HG03439 (cell line): ENCODE data around the gene TMED4.
"Not testable (repeated sequence)": the region's sequence is repeated elsewhere in the genome, so short reads cannot be mapped to it uniquely, and the experiment has no call there.

Source experiments
- ATAC-seq: cut with Tn5 transposase; IDR thresholded peaks from one replicate; pipeline ENCODE4 v1.9.1; 2021; ENCODE audit warnings: mild to moderate bottlenecking, moderate library complexity; ENCODE audit not compliant: unreplicated experiment

The TMED4 gene

DNA sequence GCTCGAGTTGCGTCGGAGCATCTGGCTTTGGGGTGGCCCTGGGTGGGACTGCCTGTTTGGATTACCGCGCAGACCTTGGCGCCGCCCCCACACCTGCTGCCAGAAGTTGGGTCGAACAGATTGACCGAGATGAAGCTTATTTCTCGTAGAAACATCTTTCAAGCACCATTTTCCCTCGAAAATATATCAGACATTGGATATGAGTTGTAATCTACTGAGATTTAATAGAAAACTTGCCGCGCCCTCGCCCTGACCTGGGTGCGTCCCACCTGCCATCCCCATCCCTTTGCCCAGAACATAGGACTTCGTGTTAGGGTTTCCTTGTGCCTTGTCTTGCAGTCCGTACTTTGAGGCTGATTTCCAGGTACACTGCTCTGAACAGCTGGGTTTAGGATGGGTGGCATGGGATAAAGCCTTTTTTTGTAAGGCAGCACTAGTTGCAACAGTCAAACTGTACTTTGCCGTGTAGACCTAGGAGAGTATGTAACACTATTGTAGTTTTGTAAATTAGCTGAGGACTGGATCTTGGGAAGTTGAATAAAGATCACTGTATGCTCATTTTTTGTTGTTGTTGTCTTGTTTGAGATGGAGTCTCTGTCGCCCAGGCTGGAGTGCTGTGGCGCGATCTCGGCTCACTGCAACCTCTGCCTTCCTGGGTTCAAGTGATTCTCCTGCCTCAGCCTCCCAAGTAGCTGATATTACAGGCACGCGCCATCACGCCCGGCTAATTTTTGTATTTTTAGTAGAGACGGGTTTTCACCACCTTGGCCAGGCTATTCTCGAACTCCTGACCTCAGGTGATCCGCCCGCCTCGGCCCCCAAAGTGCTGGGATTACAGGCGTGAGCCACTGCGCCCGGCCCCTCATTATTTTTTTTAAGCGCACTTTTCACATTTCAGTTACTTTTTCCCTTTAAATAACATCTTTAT lies 25.4 kb upstream of the TMED4 start:
- ATAC-seq = no peak

DNA sequence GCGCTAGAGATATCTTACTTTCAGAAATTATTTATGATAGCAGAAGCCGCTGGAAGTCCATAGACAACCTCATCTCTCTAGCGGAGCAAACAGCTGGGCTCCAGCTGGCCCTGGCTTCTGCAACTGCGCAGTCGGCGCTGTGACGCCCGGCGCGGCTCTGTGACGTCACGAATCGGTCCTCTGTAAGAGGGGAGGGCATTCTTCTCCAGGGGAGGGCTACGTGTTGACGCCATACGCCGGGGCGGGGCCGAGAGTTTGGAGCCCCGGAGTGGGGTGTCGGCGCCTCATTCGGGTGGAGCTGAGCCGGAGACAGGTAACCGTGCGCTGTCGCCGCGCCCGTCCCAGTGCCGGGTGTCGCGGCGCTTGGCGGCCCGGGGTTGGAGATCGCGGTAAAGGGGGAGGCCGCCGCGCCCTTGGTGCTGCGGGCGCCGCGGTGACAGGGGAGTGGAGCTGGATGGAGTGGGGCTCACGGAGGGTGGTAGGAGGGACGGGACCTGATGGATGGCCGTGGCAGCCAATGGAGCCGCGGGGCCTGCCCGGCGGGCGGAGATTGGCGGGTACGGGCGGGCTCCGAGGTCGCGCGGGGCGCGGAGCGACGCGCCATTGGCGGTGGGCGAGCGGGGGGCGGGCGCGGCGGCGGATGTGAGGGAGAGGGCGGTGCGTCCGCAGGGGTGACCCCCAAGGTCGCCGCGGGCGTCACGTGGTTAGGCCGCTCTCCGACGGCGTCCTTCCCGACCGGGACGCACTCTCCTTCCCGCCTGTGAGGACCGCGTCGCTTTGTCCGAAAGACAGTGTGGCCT lies 24.5 kb upstream of the TMED4 start, which contains the start of gene OGDH:
TSS of gene OGDH (plus strand) at position 287 of the 800 bp plus-strand sequence. CDS start 17,717 bp downstream, outside the sequence.
- ATAC-seq = peak; percentile 89

DNA sequence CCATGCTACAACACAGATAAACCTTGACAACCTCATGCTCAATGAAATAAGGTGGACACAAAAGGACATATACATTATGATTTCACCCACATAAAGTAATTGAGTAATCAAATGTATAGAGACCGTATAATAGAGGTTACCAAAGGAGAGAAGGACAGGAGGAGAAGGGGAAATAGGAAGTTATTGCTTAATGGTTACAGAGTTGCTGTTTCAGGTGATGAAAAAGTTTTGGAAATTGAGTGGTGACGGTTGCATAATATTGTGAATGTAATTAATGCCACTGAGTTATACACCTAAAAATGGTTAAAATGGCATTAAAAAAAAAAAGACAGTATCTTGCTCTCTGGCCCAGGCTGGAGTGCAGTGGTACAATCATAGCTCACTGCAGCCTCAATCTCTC lies 22.9 kb upstream of the TMED4 start:
- no peak for ATAC-seq

DNA sequence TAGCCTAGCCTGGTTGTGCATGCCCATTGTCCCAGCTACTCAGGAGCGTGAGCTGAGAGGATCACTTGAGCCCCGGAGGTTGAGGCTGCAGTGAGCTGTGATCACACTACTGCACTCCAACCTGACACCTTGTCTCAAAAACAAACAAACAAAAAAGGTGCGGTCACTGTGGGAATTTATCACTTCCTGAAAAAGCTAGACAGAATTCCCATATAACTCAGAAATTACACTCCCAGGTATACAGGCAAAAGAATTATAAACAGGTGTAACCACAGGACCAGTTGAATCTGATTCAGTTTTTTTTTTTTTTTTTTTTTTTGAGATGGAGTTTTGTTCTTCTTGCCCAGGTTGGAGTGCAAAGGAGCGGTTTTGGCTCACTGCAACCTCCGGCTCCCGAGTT lies 21.2 kb upstream of the TMED4 start:
- ATAC-seq = no peak

DNA sequence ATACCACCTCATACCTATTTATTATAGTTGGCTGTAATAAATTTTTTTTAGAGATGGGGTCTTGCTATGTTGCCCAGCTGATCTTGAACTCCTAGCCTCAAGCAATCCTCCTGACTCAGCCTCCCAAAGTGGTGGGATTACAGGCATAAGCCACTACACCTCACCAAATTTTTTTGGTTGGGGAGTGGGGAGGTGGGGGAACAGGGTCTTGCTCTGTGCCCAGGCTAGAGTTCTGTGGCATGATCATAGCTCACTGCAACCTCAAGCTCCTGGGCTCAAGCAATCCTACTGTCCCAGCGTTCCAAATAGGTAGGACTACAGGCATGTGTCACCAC lies 20.5 kb upstream of the TMED4 start:
- no peak for ATAC-seq

DNA sequence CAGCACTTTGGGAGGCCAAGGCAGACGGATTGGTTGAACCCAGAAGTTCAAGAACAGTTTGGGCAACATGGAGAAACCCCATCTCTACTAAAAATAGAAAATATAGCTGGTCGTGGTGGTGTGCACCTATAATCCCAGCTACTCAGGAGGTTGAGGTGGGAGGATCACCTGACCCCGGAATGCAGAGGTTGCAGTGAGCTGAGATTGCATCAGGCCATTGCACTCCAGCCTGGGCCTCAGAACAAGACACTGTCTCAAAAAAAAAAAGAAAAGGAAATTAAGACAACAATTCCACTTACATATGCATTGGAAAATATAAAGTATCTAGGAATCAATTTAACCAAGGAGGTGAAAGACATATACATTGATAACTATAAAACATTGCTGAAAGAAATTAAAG lies 17.2 kb upstream of the TMED4 start:
- no peak for ATAC-seq

DNA sequence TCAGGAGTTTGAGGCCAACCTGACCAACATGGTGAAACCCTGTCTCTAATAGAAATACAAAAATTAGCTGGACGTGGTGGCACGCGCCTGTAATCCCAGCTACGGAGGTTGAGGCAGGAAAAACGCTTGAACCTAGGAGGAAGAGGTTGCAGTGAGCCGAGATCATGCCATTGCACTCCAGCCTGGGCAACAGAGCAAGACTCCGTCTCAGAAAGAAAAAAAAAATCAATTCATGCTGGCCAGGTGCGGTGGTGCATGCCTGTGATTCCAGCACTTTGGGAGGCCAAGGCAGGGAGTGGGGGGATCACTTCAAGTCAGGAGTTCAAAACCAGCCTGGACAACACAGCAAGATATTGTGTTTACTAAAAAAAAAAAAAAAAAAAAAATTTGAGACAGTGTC lies 15.2 kb upstream of the TMED4 start:
- not testable (repeated sequence) for ATAC-seq

DNA sequence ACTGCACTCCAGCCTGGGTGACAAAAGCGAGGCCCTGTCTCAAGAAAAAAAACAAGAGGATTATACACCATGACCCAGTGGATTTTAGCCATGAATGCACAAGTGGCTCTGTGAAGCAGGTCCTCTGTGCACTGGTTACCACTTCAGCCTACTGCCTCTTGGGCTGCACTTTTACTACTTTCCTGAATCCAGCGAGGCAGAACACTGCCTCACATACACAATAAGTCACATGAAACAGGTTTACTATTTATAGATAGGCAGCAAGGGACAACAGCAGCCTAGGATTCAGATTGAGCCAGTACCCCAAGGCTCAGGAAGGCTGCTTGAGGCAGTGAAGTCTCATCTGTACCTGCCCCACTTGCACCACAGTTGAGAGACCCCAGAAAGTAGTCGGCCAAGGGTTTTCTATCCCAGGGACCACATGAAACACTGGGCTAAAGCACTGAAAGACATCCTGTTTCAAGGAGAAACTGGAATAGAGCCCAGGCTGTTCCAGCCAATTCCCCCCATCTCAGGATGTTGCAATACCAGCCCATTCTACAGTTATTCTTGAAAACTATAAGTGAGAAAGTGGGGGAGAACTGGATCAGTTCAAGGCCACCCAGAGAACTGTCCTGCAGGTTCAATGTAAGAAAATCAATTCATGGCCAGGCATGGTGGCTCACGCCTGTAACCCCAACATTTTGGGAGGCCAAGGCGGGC lies 14.1 kb upstream of the TMED4 start:
- no peak for ATAC-seq

DNA sequence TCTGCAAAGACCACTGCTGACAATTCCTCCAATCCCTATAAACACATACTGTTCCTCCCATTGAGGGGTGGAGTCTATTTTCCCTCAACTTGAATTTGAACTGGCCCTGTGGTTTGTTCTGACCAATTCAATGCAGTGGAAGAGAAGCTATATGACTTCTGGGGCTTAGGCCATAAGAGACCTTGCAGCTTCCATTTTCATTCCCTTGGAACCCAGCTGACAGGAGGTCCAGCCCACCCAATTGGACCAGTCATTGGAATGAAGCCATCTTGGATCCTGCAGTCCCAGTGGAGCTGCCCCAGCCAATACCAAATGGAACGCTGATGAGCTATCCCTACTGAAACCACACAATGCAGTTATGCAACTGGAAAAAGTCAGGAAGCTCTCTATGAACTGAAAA lies 8.9 kb upstream of the TMED4 start:
- ATAC-seq = no peak

DNA sequence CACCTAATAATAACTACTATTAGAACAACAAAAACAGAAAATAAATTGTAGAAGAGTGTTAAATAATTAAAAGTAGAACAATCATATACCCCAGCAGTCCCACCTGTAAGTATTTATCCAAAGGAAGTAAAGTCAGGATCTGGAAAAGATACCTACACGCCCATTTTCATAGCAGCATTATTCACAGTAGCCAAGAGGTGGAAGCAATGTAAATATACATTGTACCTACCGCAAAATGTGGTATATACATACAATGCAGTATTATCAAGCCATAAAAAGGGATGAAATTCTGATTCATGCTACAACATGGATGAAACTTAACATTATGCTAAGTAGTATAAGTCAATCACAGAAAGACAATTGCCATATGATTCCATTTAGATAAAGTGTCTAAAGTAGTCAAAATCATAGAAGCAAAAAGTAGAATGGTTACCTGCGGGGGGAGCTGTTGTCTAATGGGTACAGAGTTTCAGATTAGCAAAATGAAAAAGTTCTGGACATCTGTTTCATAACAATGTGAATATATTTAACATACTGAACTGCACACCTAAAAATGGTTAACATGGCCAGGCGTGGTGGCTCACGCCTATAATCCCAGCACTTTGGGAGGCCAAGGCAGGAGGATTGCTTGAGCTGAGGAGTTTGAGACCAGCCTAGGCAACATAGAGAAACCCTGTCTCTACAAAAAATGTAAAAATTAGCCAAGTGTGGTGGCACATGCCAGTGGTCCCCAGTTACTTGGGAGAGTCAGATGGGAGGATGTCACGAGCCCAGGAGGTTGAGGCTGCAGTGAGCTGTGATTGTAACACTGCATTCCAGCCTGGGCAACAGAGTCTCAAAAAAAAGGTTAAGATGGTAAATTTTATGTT lies 6.0 kb upstream of the TMED4 start:
- ATAC-seq = no peak

DNA sequence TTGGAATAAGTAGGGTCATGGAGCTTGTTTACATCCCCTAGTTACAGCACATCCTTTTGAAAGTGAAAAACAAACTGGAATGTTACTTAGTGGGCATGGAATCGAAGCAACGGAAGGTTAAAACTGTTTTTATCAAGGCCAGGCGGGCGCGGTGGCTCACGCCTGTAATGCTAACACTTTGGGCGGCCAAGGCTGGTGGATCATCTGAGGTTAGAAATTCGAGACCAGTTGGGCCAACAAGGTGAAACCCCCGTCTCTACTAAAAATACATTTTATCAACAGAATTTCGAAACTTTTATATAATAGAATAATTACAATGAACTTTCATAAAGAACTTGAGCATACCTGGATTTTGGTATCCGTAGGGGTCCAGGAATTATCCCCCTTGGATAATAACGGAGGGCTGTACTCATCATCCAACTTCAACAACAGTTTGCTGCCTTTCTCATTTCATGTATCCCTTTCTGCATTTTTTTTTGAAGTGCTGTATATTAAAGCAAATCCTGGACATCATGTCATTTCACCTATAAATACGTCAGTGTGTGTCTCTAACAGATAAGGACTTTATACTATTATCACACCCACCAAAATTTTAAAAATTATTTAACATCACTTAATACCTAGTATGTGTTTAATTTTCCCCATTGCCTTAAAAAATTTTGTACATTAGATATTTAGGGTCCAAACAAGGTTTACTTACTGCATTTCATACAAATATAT lies 1.3 kb upstream of the TMED4 start:
- no peak for ATAC-seq

DNA sequence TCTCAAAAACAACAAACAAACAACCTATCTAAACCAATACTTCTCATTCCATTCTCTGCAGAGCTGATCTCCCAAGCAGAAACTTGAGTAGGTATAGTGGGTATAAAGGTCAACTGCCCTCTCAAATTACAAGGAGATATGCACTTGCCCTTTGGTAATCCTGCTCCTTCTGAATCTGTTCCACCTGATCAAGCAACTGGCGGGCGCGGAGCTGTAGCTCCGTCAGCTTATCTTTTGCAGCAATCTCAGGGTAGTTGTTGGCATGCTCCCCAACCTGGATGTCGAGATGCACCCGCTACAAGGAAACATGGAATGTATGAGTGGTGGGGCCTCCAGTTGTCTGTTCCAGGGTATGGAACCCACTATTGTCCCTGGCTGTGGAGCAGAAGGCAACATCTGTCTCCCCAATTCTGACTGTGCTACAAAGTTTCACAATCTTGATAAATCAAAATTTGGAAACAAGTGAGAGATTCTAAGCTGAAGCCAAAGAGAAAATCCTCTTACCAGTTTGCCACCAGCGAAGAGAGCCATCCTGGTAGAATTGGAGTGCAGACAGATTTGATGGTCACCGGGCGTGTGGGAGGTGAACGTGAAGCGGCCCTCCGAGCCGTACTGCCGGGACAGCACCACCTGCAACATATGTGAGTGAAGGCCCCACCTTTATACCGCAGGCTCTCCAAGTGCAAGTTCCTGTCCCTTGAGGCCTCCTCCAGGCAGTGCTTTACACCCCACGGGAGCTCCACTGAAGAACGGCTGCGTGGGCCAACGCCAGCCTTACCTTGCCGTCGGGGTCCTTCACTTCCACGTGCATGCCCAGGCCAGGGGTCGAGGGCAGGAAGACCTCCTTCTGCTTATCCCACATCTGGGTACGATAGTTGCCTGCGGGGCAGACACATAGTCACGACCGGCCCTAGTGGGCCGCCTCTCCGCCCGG lies 819 bp downstream of the TMED4 start:
- ATAC-seq = peak; percentile 24

DNA sequence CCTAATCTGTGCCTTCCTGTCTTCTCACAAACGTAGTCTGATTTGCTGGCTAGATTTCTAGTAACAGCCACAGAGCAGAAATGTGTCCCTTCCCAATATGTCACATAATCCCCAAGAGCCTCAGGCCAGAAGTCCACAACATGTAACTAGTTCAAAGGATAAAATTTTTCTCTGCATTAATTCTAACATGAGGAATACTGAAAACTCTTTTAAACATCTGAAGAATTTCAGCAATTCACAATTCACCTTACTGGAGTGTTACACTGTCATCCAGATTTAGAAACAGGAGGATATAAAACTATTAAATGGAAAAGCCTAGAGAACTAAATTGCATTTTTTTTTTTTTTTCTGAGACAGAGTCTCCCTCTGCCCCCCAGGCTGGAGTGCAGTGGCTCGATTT lies 5.8 kb downstream of the TMED4 start:
- no peak for ATAC-seq

DNA sequence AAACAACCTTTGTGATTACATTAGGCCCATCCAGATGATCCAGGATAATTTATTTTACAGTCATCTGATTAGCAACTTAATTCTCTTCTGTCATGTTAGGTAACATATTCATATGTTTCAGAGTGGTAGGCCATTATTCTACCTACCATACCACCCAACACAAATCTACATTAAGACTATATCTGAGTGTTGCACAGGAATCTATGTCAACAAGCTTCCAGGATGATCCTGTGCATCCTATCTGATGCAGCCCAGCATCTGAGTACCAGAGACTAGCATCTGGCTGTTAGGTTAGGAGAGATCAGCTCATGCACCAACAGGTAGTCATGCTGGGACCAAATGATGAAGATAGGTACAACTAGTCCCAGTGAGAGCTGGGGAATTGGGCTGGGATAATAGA lies 7.0 kb downstream of the TMED4 start:
- no peak for ATAC-seq

DNA sequence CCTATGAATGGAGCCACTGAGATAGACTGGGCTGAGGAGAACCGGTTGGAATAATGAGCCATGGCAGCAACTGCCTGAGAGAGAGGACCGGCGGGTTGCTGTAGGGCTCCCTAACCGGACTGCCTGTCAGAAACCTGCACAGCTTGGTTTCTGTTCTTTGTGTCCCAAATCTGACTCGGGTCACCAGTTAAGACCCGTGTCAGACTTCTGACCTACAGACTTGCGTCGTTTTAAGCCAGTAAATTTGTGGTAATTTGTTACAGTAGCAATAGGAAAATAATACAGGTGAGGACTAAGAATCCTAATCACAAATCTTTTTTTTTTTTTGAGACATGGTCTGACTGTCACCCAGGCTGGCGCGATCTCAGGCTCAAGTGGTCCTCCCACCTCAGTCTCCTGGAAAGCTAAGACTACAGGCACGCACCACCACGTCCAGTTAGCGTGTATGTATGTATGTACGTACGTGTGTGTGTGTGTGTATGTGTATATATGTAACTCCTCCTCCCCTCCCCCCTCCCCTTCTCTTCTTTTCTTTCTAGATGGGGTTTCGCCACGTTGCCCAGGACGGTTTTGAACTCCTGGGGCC lies 7.7 kb downstream of the TMED4 start:
- no peak for ATAC-seq

DNA sequence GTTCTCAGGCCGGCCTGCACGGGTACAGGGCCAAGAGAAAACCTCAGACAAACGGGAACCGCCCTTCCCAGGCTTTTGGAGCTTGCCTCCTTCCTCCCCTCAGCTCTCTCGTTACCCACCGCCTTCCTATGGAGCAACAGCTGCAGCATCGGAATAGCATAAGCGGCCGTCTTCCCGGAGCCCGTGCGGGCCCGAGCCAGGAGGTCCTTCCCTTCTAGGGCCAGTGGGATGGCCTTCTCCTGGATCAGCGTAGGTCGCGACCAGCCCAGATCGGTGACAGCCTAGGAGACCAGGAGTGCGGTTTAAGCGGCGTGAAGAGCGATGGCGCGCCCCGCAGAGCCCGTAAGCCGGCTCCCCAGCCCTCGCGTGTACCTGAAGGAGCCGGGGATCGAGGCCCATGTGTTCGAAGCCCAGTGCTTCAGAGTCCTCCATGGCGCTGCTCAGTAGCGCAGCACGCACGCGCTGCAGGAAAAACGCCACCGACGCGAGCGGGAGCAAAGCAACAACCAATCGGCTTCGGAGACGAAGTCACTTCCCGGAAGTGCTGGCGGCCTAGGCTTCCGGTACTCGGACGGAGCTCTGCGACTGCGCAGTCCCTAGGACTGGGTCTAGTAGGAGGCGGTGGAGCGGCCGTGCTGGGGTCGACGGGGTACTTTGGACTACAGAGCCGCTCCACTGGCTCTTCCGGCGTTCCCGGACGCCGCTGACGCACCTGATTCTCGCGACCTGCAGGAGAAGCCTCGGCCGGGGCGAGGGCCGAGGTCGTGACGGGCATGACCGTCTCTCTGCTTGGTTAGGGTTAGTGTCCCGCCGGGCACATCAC lies 8.4 kb downstream of the TMED4 start, which contains the start of gene DDX56:
TSS of gene DDX56 (minus strand) at position 445 of the 823 bp plus-strand sequence. CDS start at position 432, 13 bp downstream.
- ATAC-seq = peak; percentile 92

DNA sequence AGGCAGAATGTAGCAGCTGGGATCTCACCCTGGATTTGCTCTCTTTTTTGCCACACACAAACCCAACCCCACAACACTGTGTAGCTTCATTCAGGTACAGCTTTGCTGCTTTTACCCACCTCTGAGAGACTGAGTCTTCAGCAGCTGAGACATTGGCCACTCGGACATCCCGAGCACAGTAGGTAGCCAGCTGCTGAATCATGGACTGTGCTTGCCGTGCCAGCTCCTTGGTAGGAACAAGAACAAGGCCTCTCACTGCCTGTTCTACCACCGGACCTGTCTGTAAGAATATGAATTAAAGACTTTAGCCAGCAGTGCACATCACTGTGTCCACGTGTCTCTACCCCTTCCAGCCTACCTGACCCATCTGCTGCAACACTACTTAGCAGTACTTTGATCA lies 9.3 kb downstream of the TMED4 start:
- ATAC-seq = no peak
